Measurements from ENCODE around the gene TTC21A. TPM values are rescaled to one million over a fixed set of nuclear protein-coding genes. Genes with fewer than 3 reads are reported as not detected.

Gene TTC21A
- total RNA-seq, 1 experiment from 2014 or later: 1.7 TPM

- peaks cover 10% of the 10 kb centered on the region; the same call in 1 of the 2 replicates for H3K4me1 ChIP-seq (ENCODE audit: insufficient read depth, low read length)
- no CpG with 5 or more reads among the region's 6 CpGs for WGBS (ENCODE audit: extremely low coverage, insufficient read length, low lambda C conversion rate)
- peaks cover 28% of the 10 kb centered on the region for H3K27me3 Mint-ChIP-seq (ENCODE audit: low read depth)
- no peak overlapping the region for H4K8ac ChIP-seq (replicated peaks; ENCODE audit: insufficient read length, low read depth, low read length)
- no peak overlapping the region for H2AFZ ChIP-seq (ENCODE audit: low read length)
- no peak overlapping the region for H3T11ph ChIP-seq (ENCODE audit: low read length)
- no peaks in the 10 kb centered on the region for H3K79me1 ChIP-seq (ENCODE audit: insufficient read depth, low read depth, low read length, poor library complexity, severe bottlenecking)
- H2BK12ac ChIP-seq (ENCODE audit: insufficient read length, low read depth, low read length): no peak overlapping the region
- no peak overlapping the region for H3K56ac ChIP-seq (ENCODE audit: insufficient read length, low read depth, low read length)
- H3K9me3 ChIP-seq (ENCODE audit: control insufficient read depth, low read depth, low read length): no peaks in the 10 kb centered on the region
- H3K36me3 Mint-ChIP-seq (ENCODE audit: insufficient read depth in 1 of 3, low read depth in 3 of 3): no peaks in the 10 kb centered on the region
- H4K5ac ChIP-seq (ENCODE audit: insufficient read length, low read depth, low read length): no peak overlapping the region
- H3K4ac ChIP-seq (ENCODE audit: low read depth, low read length): no peak overlapping the region
- no peaks in the 10 kb centered on the region for H4K20me1 ChIP-seq (ENCODE audit: control insufficient read depth, insufficient read depth, insufficient read length)
- no peak overlapping the region for H2BK15ac ChIP-seq (ENCODE audit: low read depth, low read length)
- peaks cover 6 to 10% of the 10 kb centered on the region in 2 experiments for H3K9me3 Mint-ChIP-seq
- peak overlapping the region; percentile 1 to 38 (median 14); a peak in 3 of 7 replicates for H3K27ac Mint-ChIP-seq
- H3K4me1 Mint-ChIP-seq: peaks cover 30 to 34% of the 10 kb centered on the region in 2 experiments
- 0 out of 5 replicates have a peak overlapping the region, but pooled peaks of 1 of the 2 experiments have one; percentile 2 for H3K4me3 Mint-ChIP-seq
- H3K23me2 ChIP-seq (ENCODE audit: insufficient read length, low read depth, low read length, poor library complexity, severe bottlenecking): peaks cover 7% of the 10 kb centered on the region
- no peaks in the 10 kb centered on the region; the same call in none of the 2 replicates for H3K27me3 ChIP-seq (ENCODE audit: insufficient read depth, low read length)
- H4K91ac ChIP-seq (ENCODE audit: insufficient read length, low read depth, low read length): no peak overlapping the region
- H3K9ac ChIP-seq (ENCODE audit: extremely low read depth, insufficient read length, low read length): no peak overlapping the region
- H3K18ac ChIP-seq (ENCODE audit: insufficient read length, low read depth, low read length): no peak overlapping the region
- H3K14ac ChIP-seq (ENCODE audit: insufficient read depth, low read length): no peak overlapping the region
- no peak overlapping the region for H2BK5ac ChIP-seq (ENCODE audit: insufficient read length, low read length)
- no peak for DNase-seq
- TF ChIP-seq, protein P1, sequence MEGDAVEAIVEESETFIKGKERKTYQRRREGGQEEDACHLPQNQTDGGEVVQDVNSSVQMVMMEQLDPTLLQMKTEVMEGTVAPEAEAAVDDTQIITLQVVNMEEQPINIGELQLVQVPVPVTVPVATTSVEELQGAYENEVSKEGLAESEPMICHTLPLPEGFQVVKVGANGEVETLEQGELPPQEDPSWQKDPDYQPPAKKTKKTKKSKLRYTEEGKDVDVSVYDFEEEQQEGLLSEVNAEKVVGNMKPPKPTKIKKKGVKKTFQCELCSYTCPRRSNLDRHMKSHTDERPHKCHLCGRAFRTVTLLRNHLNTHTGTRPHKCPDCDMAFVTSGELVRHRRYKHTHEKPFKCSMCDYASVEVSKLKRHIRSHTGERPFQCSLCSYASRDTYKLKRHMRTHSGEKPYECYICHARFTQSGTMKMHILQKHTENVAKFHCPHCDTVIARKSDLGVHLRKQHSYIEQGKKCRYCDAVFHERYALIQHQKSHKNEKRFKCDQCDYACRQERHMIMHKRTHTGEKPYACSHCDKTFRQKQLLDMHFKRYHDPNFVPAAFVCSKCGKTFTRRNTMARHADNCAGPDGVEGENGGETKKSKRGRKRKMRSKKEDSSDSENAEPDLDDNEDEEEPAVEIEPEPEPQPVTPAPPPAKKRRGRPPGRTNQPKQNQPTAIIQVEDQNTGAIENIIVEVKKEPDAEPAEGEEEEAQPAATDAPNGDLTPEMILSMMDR (conservative IDR thresholded peaks at IDR 0.05): no peak
- no peak overlapping the region for H2AK5ac ChIP-seq (ENCODE audit: insufficient read length, low read length)
- H3K79me2 ChIP-seq (ENCODE audit: insufficient read depth, low read length): no peaks in the 10 kb centered on the region
- H3K27ac ChIP-seq (ENCODE audit: insufficient read length, low read depth, low read length): no peak overlapping the region
- H2BK120ac ChIP-seq (ENCODE audit: low read depth, low read length, poor library complexity, severe bottlenecking): no peak overlapping the region
- H3K4me2 ChIP-seq (ENCODE audit: insufficient read depth, insufficient read length, low read length): no peak overlapping the region
- H3K23ac ChIP-seq (ENCODE audit: insufficient read length, low read depth, low read length): no peak overlapping the region
- no peak overlapping the region for H2BK20ac ChIP-seq (ENCODE audit: low read depth, low read length, poor library complexity, severe bottlenecking)
Observed at GRCh38 chr3:39176025-39176714, 68.7 kb downstream of the TTC21A start.
